ENCODE measurements around the gene MEIKIN. TPM values are rescaled to one million over a fixed set of nuclear protein-coding genes. Genes with fewer than 3 reads are reported as not detected.

MEIKIN gene
- total and polyA plus RNA-seq, 2 donors (not counting 3 experiments of a cell fraction or from before 2014, with no cell fraction given), result not detected

DNA sequence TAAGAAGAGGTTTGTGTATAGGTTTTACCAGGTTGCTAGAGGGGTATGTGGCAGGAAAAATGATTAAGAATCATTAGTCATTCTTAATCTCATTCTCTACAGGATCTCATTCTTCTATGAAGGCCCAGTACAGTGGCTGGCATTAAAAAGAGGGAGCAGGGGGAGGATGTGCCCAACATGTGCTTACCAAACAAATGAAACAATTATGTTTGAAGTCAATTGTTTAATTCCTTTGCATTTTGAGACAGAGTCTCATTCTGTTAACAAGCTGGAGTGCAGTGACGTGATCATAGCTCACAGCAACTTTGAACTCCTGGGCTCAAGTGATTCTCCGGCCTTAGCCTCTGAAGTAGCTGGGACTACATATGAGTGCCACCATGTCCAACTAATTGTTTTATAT is 171.7 kb downstream of the MEIKIN start:
- no TSS peak for BruUV-seq (replicated peaks)
- TF ChIP-seq FOS (IDR thresholded peaks at IDR 0.05; ENCODE audit: borderline replicate concordance, insufficient read depth, low read length), result peak; percentile 7
- no peak for TF ChIP-seq GATA2 (IDR thresholded peaks at IDR 0.05; ENCODE audit: insufficient read depth, insufficient read length, low read depth, low read length)
- TF ChIP-seq, protein P1, sequence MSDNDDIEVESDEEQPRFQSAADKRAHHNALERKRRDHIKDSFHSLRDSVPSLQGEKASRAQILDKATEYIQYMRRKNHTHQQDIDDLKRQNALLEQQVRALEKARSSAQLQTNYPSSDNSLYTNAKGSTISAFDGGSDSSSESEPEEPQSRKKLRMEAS (IDR thresholded peaks at IDR 0.05; ENCODE audit: insufficient read depth, insufficient read length), result no peak
- TF ChIP-seq, protein P2, sequence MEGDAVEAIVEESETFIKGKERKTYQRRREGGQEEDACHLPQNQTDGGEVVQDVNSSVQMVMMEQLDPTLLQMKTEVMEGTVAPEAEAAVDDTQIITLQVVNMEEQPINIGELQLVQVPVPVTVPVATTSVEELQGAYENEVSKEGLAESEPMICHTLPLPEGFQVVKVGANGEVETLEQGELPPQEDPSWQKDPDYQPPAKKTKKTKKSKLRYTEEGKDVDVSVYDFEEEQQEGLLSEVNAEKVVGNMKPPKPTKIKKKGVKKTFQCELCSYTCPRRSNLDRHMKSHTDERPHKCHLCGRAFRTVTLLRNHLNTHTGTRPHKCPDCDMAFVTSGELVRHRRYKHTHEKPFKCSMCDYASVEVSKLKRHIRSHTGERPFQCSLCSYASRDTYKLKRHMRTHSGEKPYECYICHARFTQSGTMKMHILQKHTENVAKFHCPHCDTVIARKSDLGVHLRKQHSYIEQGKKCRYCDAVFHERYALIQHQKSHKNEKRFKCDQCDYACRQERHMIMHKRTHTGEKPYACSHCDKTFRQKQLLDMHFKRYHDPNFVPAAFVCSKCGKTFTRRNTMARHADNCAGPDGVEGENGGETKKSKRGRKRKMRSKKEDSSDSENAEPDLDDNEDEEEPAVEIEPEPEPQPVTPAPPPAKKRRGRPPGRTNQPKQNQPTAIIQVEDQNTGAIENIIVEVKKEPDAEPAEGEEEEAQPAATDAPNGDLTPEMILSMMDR (IDR thresholded peaks at IDR 0.05; ENCODE audit: extremely low read depth in 1 of 2, insufficient read depth in 1 of 2, low read depth in 1 of 2, low read length in 2 of 2), result no peak
- peaks cover 18% of the 10 kb centered on the region for H4K20me1 ChIP-seq (replicated peaks; ENCODE audit: control insufficient read depth, extremely low read depth, insufficient read depth, low read length)
- H3K9ac ChIP-seq (replicated peaks; ENCODE audit: extremely low read depth, insufficient read depth, low read length), result no peak overlapping the region
- DNase-seq (ENCODE audit: low read depth, low spot score) (no peak), FAIRE-seq (no peak)
- H3K4me3 ChIP-seq (replicated peaks in 1 of 3; ENCODE audit: insufficient read depth in 1 of 3, low read depth in 1 of 3, low read length in 3 of 3), result no peak overlapping the region
- no peak overlapping the region for H3K27ac ChIP-seq (ENCODE audit: insufficient read depth, low read depth, low read length)
- intact Hi-C loops (cut with micrococcal nuclease), result no loop called here
- H3K9me3 ChIP-seq (replicated peaks; ENCODE audit: control insufficient read depth, insufficient read depth, low read length), result no peaks in the 10 kb centered on the region
- H3K4me1 ChIP-seq (ENCODE audit: control insufficient read depth, extremely low read depth, insufficient read depth, low read length), result peaks cover 5% of the 10 kb centered on the region
- H2AFZ ChIP-seq (ENCODE audit: low read depth, low read length), result no peak overlapping the region
- H3K36me3 ChIP-seq (ENCODE audit: control insufficient read depth in 2 of 2, extremely low read depth in 1 of 2, insufficient read depth in 2 of 2, low read length in 2 of 2), result no peaks in the 10 kb centered on the region
- ChIA-PET POLR2A (no interaction called here), CTCF (interaction anchor here (1.4 to 1.9 kb wide), 2 partner anchors 12 to 17 kb away, joined by 3 to 5 read pairs; no protein-coding TSS in a partner anchor)
- H3K4me2 ChIP-seq (ENCODE audit: insufficient read depth, low read length), result no peak overlapping the region
- no peaks in the 10 kb centered on the region for H3K9me1 ChIP-seq (replicated peaks; ENCODE audit: control insufficient read depth, extremely low read depth, insufficient read depth, low read length)
- peaks cover 85% of the 10 kb centered on the region for H3K79me2 ChIP-seq (ENCODE audit: control insufficient read depth, insufficient read depth, low read length)
- no peaks in the 10 kb centered on the region for H3K27me3 ChIP-seq (ENCODE audit: control insufficient read depth in 2 of 2, insufficient read depth in 2 of 2, low read length in 2 of 2)
- dilution Hi-C loops (cut with MboI; ENCODE audit: extremely low pct_ligation_motif_present, low sequenced_read_pairs), result no loop called here

DNA sequence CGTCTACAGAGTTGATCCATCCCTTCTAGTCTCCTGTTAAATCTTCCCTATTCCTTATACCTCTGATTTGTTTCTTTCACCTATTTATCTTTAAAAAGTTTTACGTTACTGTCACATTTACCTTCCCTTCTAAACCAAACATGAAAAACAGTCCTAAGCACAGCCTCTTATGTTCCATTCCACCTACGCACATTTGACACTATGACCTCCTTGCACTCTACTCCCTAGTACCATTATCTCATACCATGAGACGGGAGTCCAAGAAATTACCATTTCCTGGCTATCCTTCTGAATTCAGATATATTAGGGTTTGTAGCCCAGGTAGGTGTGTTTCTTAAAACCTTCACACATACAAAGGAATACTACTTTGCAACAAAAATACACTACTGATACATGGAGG is 173.8 kb downstream of the MEIKIN start:
- ChIA-PET POLR2A (no interaction called here), CTCF (no interaction called here)
- peaks cover 13% of the 10 kb centered on the region for H4K20me1 ChIP-seq (replicated peaks; ENCODE audit: control insufficient read depth, extremely low read depth, insufficient read depth, low read length)
- no peaks in the 10 kb centered on the region for H3K36me3 ChIP-seq (ENCODE audit: control insufficient read depth in 2 of 2, extremely low read depth in 1 of 2, insufficient read depth in 2 of 2, low read length in 2 of 2)
- H3K9me1 ChIP-seq (replicated peaks; ENCODE audit: control insufficient read depth, extremely low read depth, insufficient read depth, low read length), result no peaks in the 10 kb centered on the region
- FAIRE-seq (no peak), DNase-seq (ENCODE audit: low read depth, low spot score) (no peak)
- H3K4me1 ChIP-seq (ENCODE audit: control insufficient read depth, extremely low read depth, insufficient read depth, low read length), result peaks cover 7% of the 10 kb centered on the region
- H3K9me3 ChIP-seq (replicated peaks; ENCODE audit: control insufficient read depth, insufficient read depth, low read length), result no peaks in the 10 kb centered on the region
- H3K79me2 ChIP-seq (ENCODE audit: control insufficient read depth, insufficient read depth, low read length), result peaks cover 87% of the 10 kb centered on the region
- dilution Hi-C loops (cut with MboI; ENCODE audit: extremely low pct_ligation_motif_present, low sequenced_read_pairs), result no loop called here
- H2AFZ ChIP-seq (ENCODE audit: low read depth, low read length), result no peak overlapping the region
- TF ChIP-seq POLR2A (IDR thresholded peaks at IDR 0.05; ENCODE audit: low read depth, low read length) (no peak), MYC (IDR thresholded peaks at IDR 0.05; ENCODE audit: low read depth, low read length) (no peak), FOS (IDR thresholded peaks at IDR 0.05; ENCODE audit: borderline replicate concordance, insufficient read depth, low read length) (no peak), POLR2AphosphoS5 (IDR thresholded peaks at IDR 0.05; ENCODE audit: insufficient read depth, low read depth, low read length) (no peak), JUN (IDR thresholded peaks at IDR 0.05; ENCODE audit: borderline replicate concordance, insufficient read depth, insufficient read length, low read depth) (no peak)
- TF ChIP-seq, protein P2 (IDR thresholded peaks at IDR 0.05; ENCODE audit: extremely low read depth in 1 of 2, insufficient read depth in 1 of 2, low read depth in 1 of 2, low read length in 2 of 2), result no peak
- no peak overlapping the region for H3K9ac ChIP-seq (replicated peaks; ENCODE audit: extremely low read depth, insufficient read depth, low read length)
- H3K27ac ChIP-seq (ENCODE audit: insufficient read depth, low read depth, low read length), result no peak overlapping the region
- no peak overlapping the region for H3K4me3 ChIP-seq (replicated peaks in 1 of 3; ENCODE audit: insufficient read depth in 1 of 3, low read depth in 1 of 3, low read length in 3 of 3)
- no peaks in the 10 kb centered on the region for H3K27me3 ChIP-seq (ENCODE audit: control insufficient read depth in 2 of 2, insufficient read depth in 2 of 2, low read length in 2 of 2)
- BruUV-seq (replicated peaks), result no TSS peak
- no peak overlapping the region for H3K4me2 ChIP-seq (ENCODE audit: insufficient read depth, low read length)
- intact Hi-C loops (cut with micrococcal nuclease), result no loop called here

All from endothelial cell of umbilical vein (primary cell).